ENCODE results near the gene KLK6.

Gene KLK6

GRCh38 chr19:50959731-50960500, 9.5 kb downstream of the KLK6 start:
- DNase-seq: no peak

- DNase-seq: no peak
Measured at GRCh38 chr19:50957587-50957986, 11.8 kb downstream of the KLK6 start.

GRCh38 chr19:50952910-50953309, 16.5 kb downstream of the KLK6 start, which contains the start of gene KLK5:
Gene KLK5, minus strand, starts transcription at chr19:50953038. Its CDS starts 381 bp downstream, at chr19:50952657.
- DNase-seq: no peak

- no peak for DNase-seq
Measured at GRCh38 chr19:50949861-50950260, 19.5 kb downstream of the KLK6 start.

GRCh38 chr19:50947123-50947522, 22.3 kb downstream of the KLK6 start:
- DNase-seq: no peak

GRCh38 chr19:50944795-50945194, 24.6 kb downstream of the KLK6 start:
- no peak for DNase-seq

- DNase-seq: no peak
Measured at GRCh38 chr19:50943074-50943828, 26.1 kb downstream of the KLK6 start.

- no peak for DNase-seq
Measured at GRCh38 chr19:50939596-50939995, 29.8 kb downstream of the KLK6 start.

- no peak for DNase-seq
Measured at GRCh38 chr19:50933640-50934039, 35.8 kb downstream of the KLK6 start.

GRCh38 chr19:50932690-50933083, 36.7 kb downstream of the KLK6 start:
- no peak for DNase-seq

- no peak for DNase-seq
Measured at GRCh38 chr19:50932018-50932689, 37.2 kb downstream of the KLK6 start.

GRCh38 chr19:50931023-50931422, 38.4 kb downstream of the KLK6 start:
- no peak for DNase-seq

GRCh38 chr19:50928831-50929230, 40.6 kb downstream of the KLK6 start:
- DNase-seq: no peak

- DNase-seq: no peak
Measured at GRCh38 chr19:50926144-50926543, 43.2 kb downstream of the KLK6 start.

GRCh38 chr19:50925734-50926133, 43.7 kb downstream of the KLK6 start:
- no peak for DNase-seq

- peak in 2 of 58 donors; percentile 3 for DNase-seq
Measured at GRCh38 chr19:50924586-50924985, 44.8 kb downstream of the KLK6 start.

GRCh38 chr19:50922317-50922853, 47.0 kb downstream of the KLK6 start:
- peak in 50 of 58 donors; percentile 1 to 75 (median 45) for DNase-seq

- DNase-seq: no peak
Measured at GRCh38 chr19:50921426-50922316, 47.7 kb downstream of the KLK6 start.

- no peak for DNase-seq
Measured at GRCh38 chr19:50916069-50916468, 53.3 kb downstream of the KLK6 start.

All from anterior cingulate cortex (tissue), 58 donors.